Stimulated activated CD4-positive, alpha-beta T cell treated with anti-CD3 and anti-CD28 coated beads, Interleukin-2, amount 100 ng/mL, for 4 hours (primary cell): ENCODE data around the gene PLXNA4.

Experiments used
- DNase-seq: peaks from one replicate; pipeline ENCODE4 v3.0.0-alpha.2; 2020; ENCODE audit warnings: low read depth

PLXNA4 gene

GRCh38 chr7:132417103-132417906 is 159.0 kb downstream of the PLXNA4 start:
- DNase-seq, result no peak

DNA sequence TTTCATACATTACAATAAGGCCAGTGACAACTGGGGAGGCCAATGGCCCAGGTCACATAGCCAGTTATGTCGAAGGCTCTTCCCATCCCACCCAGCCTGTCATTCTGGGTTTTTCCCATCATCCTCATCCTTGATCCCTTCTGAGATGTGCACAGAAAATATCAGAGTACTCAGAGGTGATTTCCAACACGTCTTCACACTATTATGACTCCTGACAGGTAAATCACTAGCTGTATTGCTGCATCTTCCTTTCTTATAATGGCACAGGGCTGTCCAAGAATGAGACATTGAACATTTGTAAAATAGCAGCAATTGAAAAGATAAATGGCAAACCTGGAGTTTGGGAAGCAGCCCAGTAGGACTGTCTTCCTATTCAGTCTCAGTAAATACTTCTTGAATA is 159.9 kb downstream of the PLXNA4 start:
- DNase-seq, result no peak

DNA sequence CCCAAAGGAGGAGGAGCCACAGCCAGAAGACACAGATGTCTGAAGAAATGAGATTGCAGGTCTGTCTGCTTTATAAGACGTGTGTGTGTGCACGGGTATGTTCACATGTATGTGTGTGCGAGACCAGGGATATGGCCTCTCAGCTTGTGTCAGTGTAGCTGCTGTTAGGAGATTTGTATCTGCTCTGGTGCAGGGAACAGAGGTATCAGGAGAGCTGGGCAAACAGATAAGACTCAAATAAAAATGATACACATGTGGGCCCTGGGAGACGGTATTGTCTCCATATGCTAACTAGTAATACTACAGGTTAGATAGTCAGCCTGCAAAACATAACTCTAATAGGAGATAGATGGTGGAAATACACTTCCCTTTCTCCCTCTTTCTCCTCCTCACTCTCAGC is 161.0 kb downstream of the PLXNA4 start:
- DNase-seq, result no peak

- DNase-seq, result no peak
These were observed 161.4 kb downstream of the PLXNA4 start for GRCh38 chr7:132414857-132415256.

DNA sequence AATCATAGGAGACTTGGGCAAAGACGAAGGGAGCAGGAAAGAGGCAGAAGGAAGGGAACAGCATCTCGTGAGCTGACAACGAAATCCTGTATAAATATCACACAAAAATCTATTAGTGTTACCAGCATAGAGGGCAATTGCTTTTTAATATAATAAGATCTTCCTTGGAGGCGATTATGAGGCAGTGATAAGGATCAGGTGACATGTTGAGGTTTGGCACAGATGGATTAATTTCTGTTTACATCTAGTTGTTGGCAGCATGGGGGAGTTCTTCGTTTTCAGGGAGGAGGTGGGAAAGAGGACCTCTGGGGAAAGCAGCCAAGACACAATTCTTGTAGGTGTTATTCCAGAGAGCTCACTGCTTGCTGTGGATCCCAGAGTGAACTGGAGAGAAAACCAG is 163.8 kb downstream of the PLXNA4 start:
- DNase-seq, result no peak

GRCh38 chr7:132410861-132411541 is 165.3 kb downstream of the PLXNA4 start:
- DNase-seq, result no peak

GRCh38 chr7:132410385-132410784 is 165.9 kb downstream of the PLXNA4 start:
- no peak for DNase-seq

GRCh38 chr7:132407764-132408163 is 168.5 kb downstream of the PLXNA4 start:
- DNase-seq, result no peak

DNA sequence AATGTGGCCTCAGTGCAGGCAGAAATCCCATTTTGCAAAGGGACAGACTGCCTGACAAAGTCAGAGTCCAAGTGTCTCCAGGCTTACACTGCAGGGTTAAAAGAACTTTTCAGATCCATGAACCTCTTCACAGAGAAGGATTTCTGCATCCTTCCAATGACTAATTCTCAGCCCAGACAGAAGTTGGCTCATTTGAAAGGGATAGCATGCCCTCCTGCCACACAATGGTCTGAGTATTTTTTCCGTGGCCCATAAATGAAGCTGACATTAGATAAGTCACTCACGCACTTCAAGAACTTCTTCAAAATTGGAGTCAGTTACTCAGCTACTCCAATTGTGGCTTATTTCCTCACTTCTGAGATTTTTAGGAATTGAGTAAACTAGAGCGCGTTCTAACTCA is 170.2 kb downstream of the PLXNA4 start:
- no peak for DNase-seq

- DNase-seq, result no peak
These were observed 172.0 kb downstream of the PLXNA4 start for GRCh38 chr7:132404261-132404660.

GRCh38 chr7:132403465-132404110 is 172.7 kb downstream of the PLXNA4 start:
- no peak for DNase-seq

GRCh38 chr7:132402751-132403245 is 173.5 kb downstream of the PLXNA4 start:
- DNase-seq, result no peak

DNA sequence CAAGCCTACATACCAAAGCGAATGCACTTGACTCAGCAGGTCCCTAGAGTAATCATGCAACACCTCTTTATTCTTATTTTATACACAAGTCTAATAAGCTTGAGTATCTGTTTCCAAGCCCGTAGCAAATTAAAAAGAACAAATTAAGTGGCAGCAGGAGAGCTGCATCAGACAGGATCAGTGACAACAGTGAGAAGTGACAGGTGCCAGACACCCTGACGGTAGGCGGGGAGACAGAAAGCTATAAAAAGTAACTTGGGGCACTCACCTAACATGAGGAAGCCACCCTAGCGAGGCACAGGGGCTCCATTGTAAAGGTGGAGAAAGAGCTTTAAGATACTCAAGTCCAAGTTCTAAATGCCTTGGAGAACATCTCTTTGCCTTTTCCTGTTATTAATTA is 174.2 kb downstream of the PLXNA4 start:
- DNase-seq, result no peak

GRCh38 chr7:132400561-132401142 is 175.6 kb downstream of the PLXNA4 start:
- DNase-seq, result no peak

DNA sequence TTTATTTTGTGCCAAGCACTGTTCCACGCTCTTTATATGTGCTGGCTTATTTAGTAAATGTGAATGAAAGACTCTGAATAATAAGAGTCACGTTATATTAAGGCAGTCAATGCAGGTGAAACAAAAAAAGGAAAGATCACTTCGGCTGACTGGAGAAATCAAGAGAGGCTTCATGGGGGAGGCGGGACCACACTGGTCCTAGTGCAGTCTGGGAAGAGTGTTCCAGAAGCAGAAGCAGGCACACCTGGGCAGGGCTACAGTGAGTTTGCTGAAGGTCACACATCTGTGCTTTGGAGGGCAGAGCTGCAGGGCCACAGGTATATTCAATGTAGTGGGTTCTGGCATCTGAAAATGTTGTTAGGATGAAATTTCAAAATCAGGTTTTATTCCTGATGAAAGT is 176.9 kb downstream of the PLXNA4 start:
- no peak for DNase-seq

GRCh38 chr7:132398253-132398925 is 177.9 kb downstream of the PLXNA4 start:
- no peak for DNase-seq

GRCh38 chr7:132397070-132397469 is 179.2 kb downstream of the PLXNA4 start:
- no peak for DNase-seq

DNA sequence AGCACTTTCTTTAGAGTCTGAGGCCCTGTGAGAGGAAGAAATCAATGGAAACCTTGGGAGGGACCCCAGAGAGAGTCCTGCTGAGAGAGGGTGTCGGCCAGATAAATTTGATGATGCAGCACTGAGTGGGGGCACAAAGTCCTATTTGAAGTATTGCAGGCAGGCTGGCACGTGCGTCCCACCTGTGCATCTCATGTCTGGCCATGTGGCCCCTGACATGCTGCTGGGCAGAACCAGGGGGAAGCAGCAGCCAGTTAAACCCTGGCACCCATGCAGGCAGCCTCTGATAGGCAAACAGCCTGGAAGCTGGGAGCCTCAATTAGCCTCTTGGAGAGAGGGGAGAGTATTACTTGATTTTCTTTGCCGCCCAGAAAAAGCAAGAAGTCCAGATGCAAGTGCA is 180.9 kb downstream of the PLXNA4 start:
- no peak for DNase-seq

GRCh38 chr7:132394283-132395198 is 181.7 kb downstream of the PLXNA4 start:
- DNase-seq, result no peak

- no peak for DNase-seq
These were observed 182.4 kb downstream of the PLXNA4 start for GRCh38 chr7:132393789-132394261.

DNA sequence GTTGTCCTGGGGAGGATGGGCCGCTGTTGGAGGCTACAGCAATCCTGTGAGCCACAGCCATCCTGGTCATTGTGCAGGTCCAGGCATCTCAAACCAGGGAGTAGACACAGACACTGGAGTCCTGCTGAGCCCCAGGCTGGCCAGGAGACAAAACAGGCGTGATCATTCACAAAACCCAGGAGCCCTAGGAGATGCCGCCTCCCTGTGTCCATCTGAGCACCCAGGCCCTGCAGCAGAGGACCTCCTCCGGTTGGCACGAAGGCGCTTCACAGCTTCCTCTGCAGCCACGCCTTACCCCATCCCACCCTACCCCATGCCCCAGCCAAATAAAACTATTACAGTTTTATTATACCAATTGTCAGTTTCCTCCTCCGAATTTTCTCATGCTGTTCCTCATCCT is 183.6 kb downstream of the PLXNA4 start:
- DNase-seq, result no peak
